ENCODE measurements around the gene ZP4. TPM values are rescaled to one million over a fixed set of nuclear protein-coding genes. Genes with fewer than 3 reads are reported as not detected.

Gene ZP4
- total RNA-seq, 4 donors from 2014 or later, result not detected

DNA sequence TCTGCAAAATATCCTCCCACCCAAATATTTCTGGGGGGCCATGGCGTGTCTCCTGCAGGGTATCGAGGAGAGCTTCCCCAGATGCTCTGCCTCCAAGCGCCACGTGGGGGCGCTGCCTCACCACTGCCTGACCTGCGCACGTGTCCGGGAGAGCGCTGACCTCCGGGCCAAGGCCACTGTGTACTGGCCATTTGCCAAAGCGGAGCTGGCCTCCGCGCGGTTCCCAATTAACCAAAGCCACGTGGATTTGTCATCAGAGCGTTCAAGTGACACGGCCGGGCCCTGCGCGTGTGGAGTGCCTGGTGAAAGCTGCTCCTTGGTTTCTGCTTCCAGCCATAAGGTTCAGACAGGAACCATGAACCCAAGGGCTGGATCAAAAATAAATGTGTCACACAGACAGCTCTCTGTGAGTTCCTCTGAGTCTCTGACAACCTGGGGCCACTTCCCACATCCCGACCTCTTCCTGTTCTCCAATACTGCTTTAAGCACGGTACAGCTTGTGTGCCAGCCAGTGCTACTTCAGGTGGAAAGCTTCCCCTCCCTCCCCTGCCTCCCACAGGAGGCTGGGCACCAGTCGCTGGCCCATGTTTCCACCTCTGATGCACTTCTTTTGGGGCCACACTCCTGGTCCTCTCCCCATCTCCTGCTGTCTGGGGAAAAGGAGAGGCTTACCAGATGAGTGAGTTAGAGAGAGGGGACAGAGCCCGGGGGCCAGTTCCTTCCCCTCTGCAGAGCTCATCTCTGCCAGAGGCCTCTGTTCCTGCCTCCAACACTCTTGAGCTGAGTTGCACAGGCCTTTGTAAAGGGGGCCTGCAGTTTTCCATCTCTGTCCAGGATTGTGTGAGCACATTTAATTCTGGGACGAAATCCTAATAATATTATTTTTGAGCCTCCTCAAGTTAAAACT lies 26.1 kb downstream of the ZP4 start:
- no peak for TF ChIP-seq CTCF (IDR thresholded peaks at IDR 0.05; ENCODE audit: low read depth)

DNA sequence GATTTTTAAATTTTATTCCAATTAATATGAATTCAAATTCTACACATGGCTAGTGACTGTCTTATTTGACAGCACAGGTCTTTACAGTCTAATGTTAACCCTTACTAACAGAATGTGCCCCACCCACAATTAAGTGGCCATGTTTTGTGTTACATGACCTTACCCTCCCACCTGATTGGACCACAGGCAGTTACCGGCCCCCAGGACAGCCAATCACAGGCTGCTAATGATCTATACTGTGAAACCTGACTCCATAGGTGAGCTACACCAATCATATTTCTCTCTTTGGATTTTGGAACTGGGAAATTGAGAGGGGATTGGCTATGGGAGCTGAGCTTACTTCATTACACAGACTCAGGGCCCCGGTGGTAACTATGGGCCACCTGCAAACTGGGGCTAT lies 27.5 kb downstream of the ZP4 start:
- no peak for TF ChIP-seq CTCF (IDR thresholded peaks at IDR 0.05; ENCODE audit: low read depth)

- no peak for TF ChIP-seq CTCF (IDR thresholded peaks at IDR 0.05; ENCODE audit: low read depth)
Measured at GRCh38 chr1:237861944-237862343, 28.8 kb downstream of the ZP4 start.

DNA sequence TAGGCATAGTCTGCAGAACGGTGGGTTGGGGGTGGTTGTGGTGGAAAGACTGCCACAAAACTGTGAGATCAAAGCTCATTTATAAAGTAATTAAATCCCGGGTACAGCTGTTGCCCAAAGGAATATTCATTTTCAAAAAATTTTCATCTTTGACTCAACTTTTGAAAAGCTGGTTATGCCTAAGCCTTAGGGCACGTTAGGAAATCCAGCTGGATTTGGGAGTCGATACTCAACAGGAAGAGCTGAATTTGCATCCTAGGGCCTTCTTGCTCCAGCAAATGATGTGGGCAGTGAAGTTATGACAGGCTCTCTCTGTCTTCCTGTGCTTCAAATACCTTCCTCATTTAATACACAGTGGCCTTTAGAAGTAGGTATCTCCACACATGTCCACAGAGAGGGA lies 31.7 kb downstream of the ZP4 start:
- TF ChIP-seq CTCF (IDR thresholded peaks at IDR 0.05; ENCODE audit: low read depth), result no peak

GRCh38 chr1:237857455-237857854 lies 33.3 kb downstream of the ZP4 start:
- no peak for TF ChIP-seq CTCF (IDR thresholded peaks at IDR 0.05; ENCODE audit: low read depth)

DNA sequence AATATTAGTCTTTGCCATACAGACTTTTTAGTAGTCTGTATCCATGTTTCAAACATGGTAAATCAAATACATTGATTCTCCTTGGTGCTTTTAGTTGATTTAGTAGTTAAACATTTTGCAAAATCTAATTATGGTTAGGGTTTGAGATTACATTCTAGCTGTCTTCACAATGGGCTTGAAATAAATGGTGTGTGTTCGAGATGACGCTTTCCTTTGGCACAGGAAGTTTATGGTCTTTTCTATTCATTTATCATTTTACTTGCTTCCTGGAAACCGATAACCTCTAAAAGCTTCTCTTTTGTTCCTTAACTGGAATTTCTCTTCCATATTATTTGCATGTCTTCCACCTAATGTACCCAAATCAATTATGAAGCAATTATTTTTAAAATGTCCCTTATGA lies 38.4 kb downstream of the ZP4 start:
- no peak for TF ChIP-seq CTCF (IDR thresholded peaks at IDR 0.05; ENCODE audit: low read depth)

GRCh38 chr1:237851210-237851845 lies 39.4 kb downstream of the ZP4 start:
- TF ChIP-seq CTCF (IDR thresholded peaks at IDR 0.05; ENCODE audit: low read depth), result no peak

Data from subcutaneous adipose tissue (tissue), 4 donors.